ENCODE data around the gene ABO. TPM values are rescaled to one million over a fixed set of nuclear protein-coding genes. Genes with fewer than 3 reads are reported as not detected.

The ABO gene
- not detected in 5 replicates for total RNA-seq (2022; extraction: Qiagen RNA extraction)

DNA sequence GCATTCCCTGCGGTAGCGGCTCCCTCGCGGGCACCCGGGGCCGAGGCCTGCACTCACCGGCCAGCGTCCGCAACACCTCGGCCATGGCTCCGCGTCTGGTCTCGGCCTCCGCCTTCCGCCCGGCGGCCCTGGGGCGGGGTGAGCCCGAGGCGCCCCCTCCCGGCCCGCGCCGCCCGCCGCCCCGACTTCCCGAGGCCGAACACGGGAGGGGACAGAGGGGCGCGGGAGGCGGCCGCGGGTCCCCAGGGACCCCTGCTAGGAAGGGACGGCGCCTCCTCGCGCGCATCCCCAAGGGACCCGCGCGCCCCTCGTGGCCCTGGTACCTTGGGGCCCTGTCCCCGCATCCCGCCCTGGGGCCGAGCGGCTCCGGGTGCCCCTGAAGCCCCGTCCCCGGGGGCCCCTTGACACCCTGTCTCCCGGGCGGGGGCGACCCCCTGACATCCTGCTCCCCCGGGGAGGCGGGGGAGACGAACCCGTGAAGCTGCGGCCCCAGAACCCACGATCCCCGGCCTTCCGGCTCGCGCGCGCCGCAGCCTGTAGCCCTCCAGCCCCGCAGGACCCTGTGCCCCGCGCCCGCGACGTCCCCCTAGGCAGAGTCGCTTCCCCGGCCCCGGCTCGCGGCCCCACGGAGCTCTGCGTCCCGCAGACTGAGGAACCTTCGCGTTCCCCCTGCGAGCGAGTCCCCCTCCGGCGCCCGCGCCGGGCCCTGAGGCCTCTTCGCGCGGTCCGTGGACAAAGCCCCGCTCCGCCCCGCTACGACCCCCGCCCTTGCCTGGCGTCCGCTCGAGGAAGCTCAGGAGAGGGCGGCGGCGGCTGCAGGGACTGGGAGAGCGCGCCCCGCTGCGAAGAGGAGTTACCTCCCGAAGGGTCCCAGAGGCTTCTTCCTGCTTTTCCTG lies at the start of gene ABO:
Gene ABO, minus strand, starts transcription at position 97 of the 896 bp plus-strand sequence.

DNA sequence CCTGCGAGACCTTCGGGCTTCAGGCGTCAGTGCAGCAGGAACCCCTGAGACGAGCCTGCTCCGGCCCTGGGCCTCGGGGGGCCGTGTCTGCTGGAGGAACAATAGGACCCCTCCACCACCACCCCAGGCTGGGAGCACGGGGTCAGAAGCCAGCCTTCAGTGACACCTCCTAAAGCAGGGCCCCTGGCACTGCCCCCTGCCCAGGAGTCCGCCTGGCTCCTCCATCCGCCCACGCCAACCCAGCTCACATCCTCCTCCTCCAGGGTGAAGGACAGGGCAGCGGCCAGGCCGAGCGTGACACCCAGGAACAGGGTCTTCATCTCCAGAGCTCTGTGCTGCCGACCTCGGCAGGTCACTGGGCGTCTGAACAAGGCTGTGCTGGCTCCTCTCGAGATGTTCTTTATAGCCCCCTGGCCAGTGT lies 66.1 kb downstream of the ABO start, which contains the start of gene OBP2B:
Gene OBP2B, minus strand, starts transcription at position 371 of the 421 bp plus-strand sequence. Its CDS starts 51 bp downstream, at position 320.

Other genes with a start within 250 kb of the ABO start
- gene GTF3C5, start 244.2 kb downstream of the ABO start, total RNA-seq (2022; extraction: Qiagen RNA extraction): 56.0 to 67.2 TPM (median 64.5 TPM) in 5 replicates
- 0.30 to 0.85 TPM (median 0.69 TPM) in 5 replicates for gene CEL, start 213.2 kb downstream of the ABO start, total RNA-seq (2022; extraction: Qiagen RNA extraction)
- 19.5 to 31.4 TPM (median 27.6 TPM) in 5 replicates for gene RALGDS, start 154.0 kb downstream of the ABO start, total RNA-seq (2022; extraction: Qiagen RNA extraction)
- gene GBGT1, start 111.3 kb downstream of the ABO start, total RNA-seq (2022; extraction: Qiagen RNA extraction): 0.95 to 2.4 TPM (median 2.1 TPM) in 5 replicates
- not detected in 5 replicates for gene OBP2B, start 66.0 kb downstream of the ABO start, total RNA-seq (2022; extraction: Qiagen RNA extraction)
- 19.8 to 27.8 TPM (median 23.8 TPM) in 5 replicates for gene SURF6, start 61.0 kb upstream of the ABO start, total RNA-seq (2022; extraction: Qiagen RNA extraction)
- 19.2 to 29.6 TPM (median 29.4 TPM) in 5 replicates for gene MED22, start 72.9 kb upstream of the ABO start, total RNA-seq (2022; extraction: Qiagen RNA extraction)
- 3,041 to 3,423 TPM (median 3,202 TPM) in 5 replicates for gene RPL7A, start 73.0 kb upstream of the ABO start, total RNA-seq (2022; extraction: Qiagen RNA extraction)
- gene SURF1, start 81.3 kb upstream of the ABO start, total RNA-seq (2022; extraction: Qiagen RNA extraction): 36.0 to 40.4 TPM (median 37.1 TPM) in 5 replicates
- gene SURF2, start 81.3 kb upstream of the ABO start, total RNA-seq (2022; extraction: Qiagen RNA extraction): 40.8 to 52.9 TPM (median 47.3 TPM) in 5 replicates
- 168 to 224 TPM (median 215 TPM) in 5 replicates for gene SURF4, start 100.9 kb upstream of the ABO start, total RNA-seq (2022; extraction: Qiagen RNA extraction)
- 0.44 to 1.2 TPM (median 0.73 TPM) in 5 replicates for gene STKLD1, start 101.2 kb upstream of the ABO start, total RNA-seq (2022; extraction: Qiagen RNA extraction)
- gene REXO4, start 142.8 kb upstream of the ABO start, total RNA-seq (2022; extraction: Qiagen RNA extraction): 27.2 to 37.6 TPM (median 33.8 TPM) in 5 replicates
- gene ADAMTS13, start 147.2 kb upstream of the ABO start, total RNA-seq (2022; extraction: Qiagen RNA extraction): 0.30 to 0.49 TPM (median 0.40 TPM) in 5 replicates
- gene CACFD1, start 184.8 kb upstream of the ABO start, total RNA-seq (2022; extraction: Qiagen RNA extraction): 2.5 to 5.0 TPM (median 4.2 TPM) in 5 replicates
- 12.7 to 20.1 TPM (median 17.2 TPM) in 5 replicates for gene SLC2A6, start 203.9 kb upstream of the ABO start, total RNA-seq (2022; extraction: Qiagen RNA extraction)
- gene MYMK, start 249.8 kb upstream of the ABO start, total RNA-seq (2022; extraction: Qiagen RNA extraction): not detected in 5 replicates

Measured in A549 treated with dexamethasone at 1 μM for 4 hours (cell line).